ENCODE data around the gene STRADA. TPM values are rescaled to one million over a fixed set of nuclear protein-coding genes. Genes with fewer than 3 reads are reported as not detected.

The STRADA gene
- total and polyA plus RNA-seq, 2 of the 8 experiments (the other 6 are each of a cell fraction or from before 2014, with no cell fraction given), result 35.6 to 43.3 TPM

GRCh38 chr17:63665527-63666214 is 75.9 kb downstream of the STRADA start (continued):
- no peak for TF ChIP-seq CHD7 (IDR thresholded peaks at IDR 0.05; ENCODE audit: insufficient replicate concordance, low read length)
- no peak for TF ChIP-seq SP4 (IDR thresholded peaks at IDR 0.05; ENCODE audit: low read length)
- TF ChIP-seq RBBP5 (IDR thresholded peaks at IDR 0.05; ENCODE audit: borderline replicate concordance, low read depth, low read length), result no peak
- TF ChIP-seq CHD2 (IDR thresholded peaks at IDR 0.05; ENCODE audit: low read length), result no peak
- TF ChIP-seq SRF (IDR thresholded peaks at IDR 0.05; ENCODE audit: low read depth, low read length), result no peak
- no peak for TF ChIP-seq HDAC2 (IDR thresholded peaks at IDR 0.05; ENCODE audit: borderline replicate concordance in 1 of 2, low read depth in 2 of 2, low read length in 2 of 2)
- no peak for TF ChIP-seq ATF3 (IDR thresholded peaks at IDR 0.05; ENCODE audit: insufficient read depth, low read depth, low read length)
- no peak for TF ChIP-seq BACH1 (IDR thresholded peaks at IDR 0.05; ENCODE audit: low read length)
- no peak for TF ChIP-seq POU5F1 (IDR thresholded peaks at IDR 0.05; ENCODE audit: low read depth, low read length)
- TF ChIP-seq ASH2L (IDR thresholded peaks at IDR 0.05; ENCODE audit: low read length), result no peak

Measured in H1 (cell line).